Neutrophil (primary cell): ENCODE data around the gene PFKL.
"Not testable (repeated sequence)": the region's sequence is repeated elsewhere in the genome, so short reads cannot be mapped to it uniquely, and the experiment has no call there.

ENCODE experiments used
- H3K27ac ChIP-seq: fragments of 200-600 bp; sonication (generic); 2 replicates; pipeline ENCODE4 v1.5.1; 2016; ENCODE audit warnings: mild to moderate bottlenecking, moderate library complexity
- H3K27me3 ChIP-seq: fragments of 200-600 bp; sonication (generic); 2 replicates; pipeline ENCODE4 v1.6.0; 2016; ENCODE audit warnings: mild to moderate bottlenecking
- H3K36me3 ChIP-seq: fragments of 200-600 bp; sonication (generic); 2 replicates; pipeline ENCODE4 v1.5.1; 2017
- H3K4me1 ChIP-seq, 2 experiments: fragments of 200-600 bp in 1 of 2; sonication (generic) in 1 of 2; 1 replicate in 1 of 2; 2 replicates in 1 of 2; pipeline versions ENCODE4 v1.5.1 to v1.6.1; 2013 to 2016; ENCODE audit warnings: low read depth in 1 of 2, low read length in 1 of 2, mild to moderate bottlenecking in 1 of 2, moderate library complexity in 1 of 2; ENCODE audit not compliant: control insufficient read depth in 1 of 2, insufficient read depth in 1 of 2
- H3K4me3 ChIP-seq, 2 experiments: fragments of 200-600 bp in 1 of 2; sonication (generic) in 1 of 2; 1 replicate in 1 of 2; 2 replicates in 1 of 2; pipeline ENCODE4 v1.5.1; 2013 to 2016; ENCODE audit warnings: low read depth in 1 of 2, low read length in 1 of 2, mild to moderate bottlenecking in 1 of 2, moderate library complexity in 1 of 2
- H3K9me3 ChIP-seq: fragments of 200-600 bp; sonication (generic); 2 replicates; pipeline ENCODE4 v1.5.1; 2016
- TF ChIP-seq, protein P1 (sequence below): fragments of 200-600 bp; sonication (generic); IDR thresholded peaks from 2 replicates; pipeline ENCODE4 v1.5.1; 2016; ENCODE audit warnings: antibody characterized with exemption

Gene PFKL

DNA sequence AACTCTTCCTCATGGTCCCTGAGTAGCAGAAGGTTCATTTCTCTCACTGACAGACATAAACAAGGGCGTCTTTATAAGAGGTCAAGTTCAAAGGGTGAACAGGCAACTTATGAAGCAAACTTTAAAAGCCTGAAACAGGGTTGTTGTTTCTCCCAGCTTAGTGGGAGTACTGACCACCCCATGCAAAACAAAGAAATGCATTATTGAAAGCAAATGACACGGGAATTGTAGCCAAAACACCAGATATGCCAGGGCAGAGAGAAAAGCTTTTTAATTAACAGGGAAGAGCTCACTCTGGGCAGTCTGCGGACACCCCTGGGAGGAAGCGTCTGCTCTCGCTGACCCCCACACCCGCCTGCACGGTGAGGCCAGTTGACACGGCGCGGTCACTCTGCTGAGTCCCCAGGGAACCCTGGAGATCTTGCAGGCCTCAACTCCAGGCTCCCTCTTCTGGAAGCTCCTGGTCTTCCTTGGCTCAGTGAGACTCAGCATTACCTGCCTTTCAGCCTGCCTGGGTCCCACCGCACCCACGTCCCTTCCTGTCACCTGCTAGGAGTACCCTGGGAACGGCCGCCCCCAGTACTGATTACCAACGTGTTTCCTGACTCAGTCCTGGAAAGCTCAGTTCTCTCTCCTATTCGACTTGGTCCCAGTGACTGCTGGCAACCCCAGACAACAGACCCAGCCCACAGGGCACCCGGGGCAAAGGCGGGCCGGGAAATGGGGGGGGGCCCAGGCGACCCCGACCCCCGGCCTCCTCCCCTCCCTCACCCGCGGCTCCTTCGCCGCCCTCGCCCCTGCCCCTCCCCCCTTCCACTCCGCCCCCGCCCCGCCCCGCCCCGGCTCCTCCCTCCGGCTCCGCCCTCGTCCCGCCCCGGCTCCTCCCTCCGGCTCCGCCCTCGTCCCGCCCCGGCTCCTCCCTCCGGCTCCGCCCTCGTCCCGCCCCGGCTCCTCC, 38.4 kb downstream of the PFKL start:
- Histone ChIP-seq H3K4me3 (peak overlapping the region in 1 of 2 experiments; percentile 38), H3K4me1 (peaks cover 10 to 18% of the 10 kb centered on the region in 2 experiments), H3K9me3 (no peaks in the 10 kb centered on the region), H3K36me3 (no peaks in the 10 kb centered on the region), H3K27me3 (no peaks in the 10 kb centered on the region), H3K27ac (peak overlapping the region; percentile 96)
- TF ChIP-seq, protein P1, sequence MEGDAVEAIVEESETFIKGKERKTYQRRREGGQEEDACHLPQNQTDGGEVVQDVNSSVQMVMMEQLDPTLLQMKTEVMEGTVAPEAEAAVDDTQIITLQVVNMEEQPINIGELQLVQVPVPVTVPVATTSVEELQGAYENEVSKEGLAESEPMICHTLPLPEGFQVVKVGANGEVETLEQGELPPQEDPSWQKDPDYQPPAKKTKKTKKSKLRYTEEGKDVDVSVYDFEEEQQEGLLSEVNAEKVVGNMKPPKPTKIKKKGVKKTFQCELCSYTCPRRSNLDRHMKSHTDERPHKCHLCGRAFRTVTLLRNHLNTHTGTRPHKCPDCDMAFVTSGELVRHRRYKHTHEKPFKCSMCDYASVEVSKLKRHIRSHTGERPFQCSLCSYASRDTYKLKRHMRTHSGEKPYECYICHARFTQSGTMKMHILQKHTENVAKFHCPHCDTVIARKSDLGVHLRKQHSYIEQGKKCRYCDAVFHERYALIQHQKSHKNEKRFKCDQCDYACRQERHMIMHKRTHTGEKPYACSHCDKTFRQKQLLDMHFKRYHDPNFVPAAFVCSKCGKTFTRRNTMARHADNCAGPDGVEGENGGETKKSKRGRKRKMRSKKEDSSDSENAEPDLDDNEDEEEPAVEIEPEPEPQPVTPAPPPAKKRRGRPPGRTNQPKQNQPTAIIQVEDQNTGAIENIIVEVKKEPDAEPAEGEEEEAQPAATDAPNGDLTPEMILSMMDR: no peak

DNA sequence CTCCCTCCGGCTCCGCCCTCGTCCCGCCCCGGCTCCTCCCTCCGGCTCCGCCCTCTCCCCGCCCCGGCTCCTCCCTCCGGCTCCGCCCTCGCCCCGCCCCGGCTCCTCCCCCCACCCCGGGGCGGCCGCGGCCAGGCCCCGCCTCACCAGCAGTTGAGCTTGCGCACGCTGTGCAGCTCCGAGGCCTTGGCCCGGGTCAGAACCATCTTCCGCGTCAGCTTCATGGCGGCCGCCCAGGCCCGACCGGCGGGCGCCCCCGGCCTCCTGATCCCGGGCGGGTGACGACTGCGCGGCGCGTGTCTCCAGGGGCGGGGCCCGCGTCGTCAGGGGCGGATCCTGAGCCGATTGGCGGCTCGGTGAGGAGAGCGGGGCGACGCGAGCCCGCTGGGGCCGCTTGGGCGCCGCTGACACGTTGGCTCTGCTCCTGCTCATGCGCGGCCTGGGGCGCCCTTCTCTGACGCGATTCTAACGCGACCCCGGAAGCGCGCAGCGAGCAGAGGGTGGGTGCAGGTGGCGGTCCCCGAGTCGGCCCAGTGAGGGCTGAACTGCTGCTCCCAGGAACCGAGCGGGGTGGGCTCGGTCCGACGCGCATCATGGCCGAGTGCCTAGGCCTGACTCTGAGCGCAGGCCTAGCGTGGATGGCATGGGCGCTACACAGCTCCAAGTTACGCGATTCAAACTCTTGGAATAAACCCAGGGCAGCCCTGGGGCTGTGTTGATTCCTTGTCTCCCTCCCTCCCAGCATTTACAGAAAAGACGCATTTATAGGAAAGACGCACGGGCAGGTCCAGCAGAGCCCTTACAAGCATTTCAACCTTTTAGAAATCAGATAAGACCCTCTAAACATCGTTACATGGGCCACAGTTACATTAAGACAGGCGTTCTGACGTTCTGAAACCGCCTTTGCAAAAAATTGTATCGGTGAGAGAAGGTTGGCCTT, 39.4 kb downstream of the PFKL start, which contains the start of gene CFAP410:
Gene CFAP410 (minus strand): TSS at position 420 of the 940 bp plus-strand sequence. CDS start 196 bp downstream, at position 224.
- H3K4me3 ChIP-seq: peak within 1 kb of the TSS; percentile 79 to 99
- no peaks in the 10 kb centered on the region for H3K9me3 ChIP-seq
- H3K36me3 ChIP-seq: no peaks in the 10 kb centered on the region
- no peaks in the 10 kb centered on the region for H3K27me3 ChIP-seq
- H3K4me1 ChIP-seq: peaks cover 10 to 18% of the 10 kb centered on the region in 2 experiments
- H3K27ac ChIP-seq: peak within 1 kb of the TSS; percentile 96
- TF ChIP-seq, protein P1: peak; percentile 51

DNA sequence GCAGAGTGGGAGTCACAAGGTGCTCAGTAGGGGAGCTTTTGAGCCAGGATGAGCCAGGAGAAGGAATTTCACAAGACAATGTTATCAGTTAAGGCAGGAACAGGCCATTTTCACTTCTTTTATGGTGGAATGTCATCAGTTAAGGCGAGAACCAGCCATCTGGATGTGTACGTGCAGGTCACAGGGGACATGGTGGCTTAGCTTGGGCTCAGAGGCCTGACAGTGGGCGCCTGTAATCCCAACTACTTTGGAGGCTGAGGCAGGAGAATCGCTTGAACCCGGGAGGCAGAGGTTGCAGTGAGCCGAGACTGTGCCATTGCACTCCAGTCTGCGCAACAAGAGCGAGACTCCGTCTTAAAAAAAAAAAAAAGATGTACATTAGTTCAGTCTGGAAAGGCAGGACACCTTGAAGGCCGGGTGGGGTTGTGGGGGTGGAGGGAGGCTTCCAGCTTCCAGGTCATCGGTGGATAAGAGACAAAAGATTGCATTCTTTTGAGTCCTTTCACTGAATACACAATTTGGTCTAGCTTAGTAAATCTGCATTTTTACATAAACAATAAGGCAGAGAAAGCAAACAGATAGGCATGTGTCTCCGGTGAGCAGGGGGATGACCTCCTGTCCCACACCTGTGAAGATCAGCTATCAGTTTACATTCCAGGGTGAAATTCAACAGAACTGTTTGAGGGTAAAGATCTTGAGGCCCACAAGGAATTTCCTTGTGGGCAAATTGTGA, 42.0 kb downstream of the PFKL start:
- not testable (repeated sequence) for H3K9me3 ChIP-seq, H3K36me3 ChIP-seq, H3K27me3 ChIP-seq, H3K4me3 ChIP-seq, H3K27ac ChIP-seq
- H3K4me1 ChIP-seq: peaks cover 10 to 18% of the 10 kb centered on the region in 2 experiments

DNA sequence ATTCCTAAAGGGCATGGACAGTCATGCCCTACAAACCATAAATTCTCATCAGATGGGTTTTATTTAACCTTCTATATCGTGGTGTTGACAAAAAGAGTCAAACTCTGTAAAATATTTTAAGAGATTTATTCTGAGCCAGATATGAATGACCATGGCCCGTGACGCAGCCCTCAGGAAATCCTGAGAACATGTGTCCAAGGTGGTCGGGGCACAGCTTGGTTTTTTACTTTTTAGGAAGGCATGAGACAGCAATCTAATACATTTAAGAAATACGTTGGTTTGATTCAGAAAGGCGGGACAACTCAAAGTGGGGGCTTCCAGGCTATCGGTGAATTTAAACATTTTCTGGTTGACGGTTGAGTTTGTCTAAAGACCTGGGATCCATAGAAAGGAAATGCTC, 43.1 kb downstream of the PFKL start:
- H3K27me3 ChIP-seq, H3K4me3 ChIP-seq, H3K36me3 ChIP-seq, H3K27ac ChIP-seq, H3K9me3 ChIP-seq: not testable (repeated sequence)
- peaks cover 10 to 18% of the 10 kb centered on the region in 2 experiments for H3K4me1 ChIP-seq

DNA sequence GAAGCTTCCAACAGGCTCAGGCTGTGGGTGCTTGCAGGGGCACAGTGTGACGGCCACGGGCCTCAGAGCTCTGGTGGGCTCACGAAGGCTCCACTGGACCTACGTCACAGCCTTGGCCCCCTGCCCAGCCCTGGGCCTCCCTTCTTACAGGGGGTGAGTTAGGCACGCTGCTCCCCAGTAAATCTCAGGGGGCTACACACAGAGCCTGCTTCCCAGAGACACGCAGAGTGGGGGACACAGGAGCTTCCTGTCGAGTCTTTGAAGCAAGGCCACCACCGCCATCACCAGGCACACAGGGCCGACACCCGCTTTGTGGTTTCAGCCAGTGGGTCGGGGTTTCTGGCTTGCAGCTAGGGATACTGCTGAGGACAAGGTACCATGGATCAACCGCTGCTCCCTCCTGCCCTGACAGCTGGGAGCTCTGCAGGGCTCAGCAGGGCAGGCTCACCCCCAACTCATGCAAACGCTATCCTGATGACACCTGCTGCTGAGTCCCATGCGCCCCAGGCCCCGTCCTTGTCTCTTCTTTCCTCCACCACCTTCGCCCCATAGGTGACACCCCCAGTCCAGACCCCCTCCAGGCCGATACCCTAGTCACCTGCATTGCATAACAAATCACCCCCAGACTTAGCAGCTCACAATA, 44.8 kb downstream of the PFKL start:
- Histone ChIP-seq H3K4me3 (no peak overlapping the region), H3K27ac (no peak overlapping the region), H3K27me3 (peaks cover 25% of the 10 kb centered on the region), H3K4me1 (peaks cover 13% of the 10 kb centered on the region in 2 experiments), H3K9me3 (no peaks in the 10 kb centered on the region), H3K36me3 (no peaks in the 10 kb centered on the region)
- TF ChIP-seq, protein P1: no peak
